Lung (tissue), 12 donors: ENCODE data around the gene FANK1. TPM values are rescaled to one million over a fixed set of nuclear protein-coding genes. Genes with fewer than 3 reads are reported as not detected.

Experiments used
- ATAC-seq: fragments of 200-7000 bp; cut with Tn5 transposase; one replicate; pipeline ENCODE4 v1.9.1; 2020; ENCODE audit warnings: moderate number of reproducible peaks; ENCODE audit not compliant: insufficient read depth, low FRiP score
- DNase-seq, 3 donors: peaks; one replicate each; pipeline ENCODE4 v3.0.0-alpha.2; 2013 to 2017
- H3K27ac ChIP-seq, 2 donors: one replicate each; pipeline ENCODE4 v1.5.1; 2013; ENCODE audit warnings: mild to moderate bottlenecking in 2 of 2, moderate library complexity in 2 of 2, control low read depth in 1 of 2, inconsistent platforms in 1 of 2, low read depth in 1 of 2, low read length in 1 of 2
- H3K27me3 ChIP-seq, 3 donors: one replicate each; pipeline ENCODE4 v1.5.1; 2013; ENCODE audit warnings: low read length in 2 of 3; ENCODE audit not compliant: control insufficient read depth in 3 of 3, insufficient read depth in 3 of 3
- H3K36me3 ChIP-seq, 4 donors: one replicate each; pipeline ENCODE4 v1.5.1; 2013; ENCODE audit warnings: low read length in 4 of 4, mild to moderate bottlenecking in 1 of 4, moderate library complexity in 1 of 4; ENCODE audit not compliant: control insufficient read depth in 4 of 4, insufficient read depth in 4 of 4
- H3K4me1 ChIP-seq, 5 donors: one replicate each; pipeline ENCODE4 v1.5.1; 2013; ENCODE audit warnings: low read length in 5 of 5, mild to moderate bottlenecking in 2 of 5, moderate library complexity in 1 of 5; ENCODE audit not compliant: control insufficient read depth in 5 of 5, insufficient read depth in 5 of 5
- H3K4me3 ChIP-seq: one replicate; pipeline ENCODE4 v1.5.1; 2013; ENCODE audit warnings: mild to moderate bottlenecking, control low read depth, moderate library complexity
- H3K9ac ChIP-seq, 2 donors: one replicate each; pipeline ENCODE4 v1.5.1; 2013; ENCODE audit warnings: low read length in 2 of 2, control low read depth in 1 of 2; ENCODE audit not compliant: insufficient read depth in 1 of 2
- H3K9me3 ChIP-seq, 4 donors: one replicate each; pipeline ENCODE4 v1.5.1; 2013; ENCODE audit warnings: low read length in 3 of 4, mild to moderate bottlenecking in 1 of 4, moderate library complexity in 1 of 4; ENCODE audit not compliant: control insufficient read depth in 4 of 4, insufficient read depth in 3 of 4
- WGBS, 2 donors: extraction: QIAGEN DNeasy Blood & Tissue Kit; methylation state at CpG; one replicate each; pipeline ENCODE4 v1.1.7; 2013; 5-methylcytosine and 5-hydroxymethylcytosine counted together
- polyA plus RNA-seq, 2 donors: library from polyadenylated mRNA; stranded (reverse); fragments of 200-250 nt; gene quantifications; one replicate each; pipeline ENCODE4 v1.2.1, GENCODE V29; 2013
- total RNA-seq, 2 donors: library from RNA; depleted of rRNA in 1 of 2; stranded (reverse); fragments of >200 nt in 1 of 2; gene quantifications; one replicate each; pipeline ENCODE4 v1.2.1, GENCODE V29; 2014 to 2021
- TF ChIP-seq, protein P1 (sequence below): IDR thresholded peaks from 2 replicates; pipeline ENCODE4 v1.5.1; 2012; ENCODE audit warnings: mild to moderate bottlenecking; ENCODE audit errors: control extremely low read depth, extremely low read depth
- donor health status: control.
- donor health status: control.
- donor health status: Bipolar disorder and iron deficiency.
- donor health status: healthy.
- donor health status: DM: yes; HTN: yes; CAD: no.

Gene FANK1
- total and polyA plus RNA-seq, 4 donors = 8.7 to 18.4 (median 13.7) TPM

DNA sequence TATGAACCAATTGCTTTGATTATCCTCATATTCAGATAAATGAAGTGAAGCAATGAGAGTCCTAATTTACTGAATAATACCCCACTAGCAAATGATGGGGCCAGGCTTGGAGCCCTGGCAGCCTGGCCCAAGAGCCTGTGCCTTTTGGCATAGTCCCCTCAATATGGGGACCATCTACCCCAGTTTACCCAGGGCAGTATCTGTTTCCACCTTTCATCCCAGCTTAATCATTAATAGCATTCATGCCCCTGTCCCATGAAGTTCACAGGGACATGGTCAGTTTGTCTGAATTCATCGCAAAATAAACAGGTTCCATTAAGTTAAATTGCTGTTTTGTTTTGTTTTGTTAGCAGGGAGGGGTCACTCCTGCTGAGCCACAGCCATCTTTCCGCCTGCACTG lies 47.5 kb upstream of the FANK1 start:
- no peak overlapping the region for H3K9ac ChIP-seq
- peaks cover 0 to 2% (median 0%) of the 10 kb centered on the region in 4 donors for H3K9me3 ChIP-seq
- DNase-seq (no peak), ATAC-seq (no peak)
- H3K4me1 ChIP-seq = no peaks in the 10 kb centered on the region
- TF ChIP-seq, protein P1, sequence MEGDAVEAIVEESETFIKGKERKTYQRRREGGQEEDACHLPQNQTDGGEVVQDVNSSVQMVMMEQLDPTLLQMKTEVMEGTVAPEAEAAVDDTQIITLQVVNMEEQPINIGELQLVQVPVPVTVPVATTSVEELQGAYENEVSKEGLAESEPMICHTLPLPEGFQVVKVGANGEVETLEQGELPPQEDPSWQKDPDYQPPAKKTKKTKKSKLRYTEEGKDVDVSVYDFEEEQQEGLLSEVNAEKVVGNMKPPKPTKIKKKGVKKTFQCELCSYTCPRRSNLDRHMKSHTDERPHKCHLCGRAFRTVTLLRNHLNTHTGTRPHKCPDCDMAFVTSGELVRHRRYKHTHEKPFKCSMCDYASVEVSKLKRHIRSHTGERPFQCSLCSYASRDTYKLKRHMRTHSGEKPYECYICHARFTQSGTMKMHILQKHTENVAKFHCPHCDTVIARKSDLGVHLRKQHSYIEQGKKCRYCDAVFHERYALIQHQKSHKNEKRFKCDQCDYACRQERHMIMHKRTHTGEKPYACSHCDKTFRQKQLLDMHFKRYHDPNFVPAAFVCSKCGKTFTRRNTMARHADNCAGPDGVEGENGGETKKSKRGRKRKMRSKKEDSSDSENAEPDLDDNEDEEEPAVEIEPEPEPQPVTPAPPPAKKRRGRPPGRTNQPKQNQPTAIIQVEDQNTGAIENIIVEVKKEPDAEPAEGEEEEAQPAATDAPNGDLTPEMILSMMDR = no peak
- H3K27me3 ChIP-seq = no peaks in the 10 kb centered on the region
- no peak overlapping the region for H3K27ac ChIP-seq
- H3K36me3 ChIP-seq = peaks cover 9 to 36% (median 20%) of the 10 kb centered on the region in 4 donors
- WGBS, 2 donors = 89 to 98% methylated on average over 2 of the region's 2 CpGs
- no peak overlapping the region for H3K4me3 ChIP-seq

DNA sequence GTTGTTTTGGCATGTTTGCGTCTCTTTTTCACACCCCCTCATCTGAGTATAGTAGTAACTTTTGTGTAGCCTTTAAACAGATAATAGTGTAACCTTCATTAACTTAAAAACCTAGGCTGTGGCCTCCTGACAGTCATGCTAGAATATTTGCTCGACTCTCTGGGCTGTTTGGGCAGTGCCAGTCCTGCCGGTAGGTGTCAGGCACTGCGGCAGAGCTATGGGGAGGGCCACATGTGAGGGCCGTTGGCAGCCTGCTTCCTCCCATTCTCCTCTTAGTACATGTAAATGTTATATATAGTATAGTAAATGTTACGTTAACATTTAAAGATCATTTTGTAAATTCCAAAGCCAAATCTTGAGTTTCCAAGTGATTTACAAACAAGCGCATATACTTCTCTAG lies 46.9 kb upstream of the FANK1 start:
- Histone ChIP-seq H3K4me3 (no peak overlapping the region), H3K27ac (no peak overlapping the region), H3K9ac (no peak overlapping the region), H3K36me3 (peaks cover 9 to 37% (median 20%) of the 10 kb centered on the region in 4 donors), H3K27me3 (no peaks in the 10 kb centered on the region), H3K4me1 (no peaks in the 10 kb centered on the region), H3K9me3 (peaks cover 0 to 2% (median 0%) of the 10 kb centered on the region in 4 donors)
- no peak for ATAC-seq
- TF ChIP-seq, protein P1 = no peak
- WGBS, 2 donors = 89 to 92% methylated on average over 7 of the region's 7 CpGs
- no peak for DNase-seq

DNA sequence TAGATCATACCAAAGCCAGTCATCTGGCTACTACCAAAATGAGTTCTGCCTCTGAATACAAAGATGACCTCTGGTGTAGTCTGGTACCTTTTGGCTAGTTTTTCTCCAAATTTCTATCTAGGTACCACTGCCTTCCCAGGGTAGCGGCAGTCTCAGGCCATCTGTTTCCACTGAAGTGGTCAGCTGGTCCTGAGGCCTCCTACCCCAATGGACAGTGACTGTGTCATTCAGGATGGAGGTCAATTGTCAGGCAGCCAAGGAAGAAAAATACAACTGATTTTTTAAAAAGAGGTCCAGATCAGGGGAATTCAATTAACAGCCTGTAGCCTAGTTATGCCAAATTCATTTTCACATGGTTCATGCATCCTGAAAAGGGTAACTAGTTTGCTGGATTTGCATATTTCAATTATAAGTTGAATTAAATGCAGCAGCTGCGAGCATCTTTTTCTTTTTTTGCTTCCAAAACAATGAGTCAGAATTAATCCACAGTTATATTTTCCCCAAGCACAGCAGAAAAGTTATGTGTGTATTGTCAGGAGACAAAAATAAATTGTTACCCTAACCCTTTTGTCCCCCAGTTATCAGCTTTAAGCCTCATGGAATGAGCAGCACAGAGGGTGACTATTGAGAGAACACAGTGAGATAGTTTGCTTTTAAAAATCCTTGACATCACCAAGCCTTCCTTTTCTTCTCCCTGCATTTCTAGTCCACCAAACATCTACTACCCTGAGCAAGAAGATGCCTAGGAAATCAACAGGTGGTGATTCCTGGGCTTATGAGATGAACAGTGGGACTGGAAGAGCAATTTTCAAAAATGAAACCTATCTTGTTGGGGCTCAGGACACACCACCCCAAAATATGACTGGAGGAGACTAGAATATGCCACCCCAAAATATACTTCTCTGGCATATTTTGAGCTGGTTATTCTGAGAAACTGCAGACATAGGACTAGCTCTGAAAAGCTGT lies 45.3 kb upstream of the FANK1 start:
- Histone ChIP-seq H3K4me1 (no peaks in the 10 kb centered on the region), H3K36me3 (peaks cover 9 to 31% (median 17%) of the 10 kb centered on the region in 4 donors), H3K9ac (no peak overlapping the region), H3K27ac (no peak overlapping the region), H3K9me3 (peaks cover 0 to 2% (median 0%) of the 10 kb centered on the region in 4 donors), H3K27me3 (no peaks in the 10 kb centered on the region), H3K4me3 (no peak overlapping the region)
- ATAC-seq (no peak), DNase-seq (no peak)
- TF ChIP-seq, protein P1 = no peak
- 96 to 97% methylated on average over 2 of the region's 2 CpGs for WGBS, 2 donors
